T-cell (primary cell): ENCODE results near the gene ENTPD1. TPM values are rescaled to one million over a fixed set of nuclear protein-coding genes. Genes with fewer than 3 reads are reported as not detected.
A peak's percentile ranks its signal among the peaks of the same experiment; 100 is the strongest.

Experiments
- ATAC-seq, 4 experiments: fragments of 200-7000 bp in 3 of 4; fragments of 150-1000 bp in 1 of 4; cut with Tn5 transposase; replicated peaks in 1 of 4; 1 replicate in 3 of 4; 2 replicates in 1 of 4; pipeline ENCODE4 v1.10.0; 2021; ENCODE audit warnings: moderate library complexity in 3 of 4, mild to moderate bottlenecking in 2 of 4, moderate number of reproducible peaks in 1 of 4
- CTCF ChIA-PET, 2 donors: fragments of 300-600 bp; sonication (Branson Sonifier 250); formaldehyde crosslinking; loops; one replicate each; lab custom pipeline; 2022; ENCODE audit warnings: antibody characterized with exemption in 2 of 2; lab: Charles Lee
- POLR2A ChIA-PET, 2 donors: fragments of 300-600 bp; sonication (Branson Sonifier 250); formaldehyde crosslinking; loops; one replicate each; lab custom pipeline; 2022; ENCODE audit warnings: antibody characterized with exemption in 2 of 2; lab: Charles Lee
- DNase-seq, 35 experiments: peaks; one replicate each; pipeline versions ENCODE4 v3.0.0 to v3.0.0-alpha.2; 2013 to 2023
- H3K27ac ChIP-seq: one replicate; pipeline ENCODE4 v1.5.1; 2013; ENCODE audit warnings: low read length
- H3K27me3 ChIP-seq, 2 experiments: replicated peaks in 1 of 2; 1 replicate in 1 of 2; 2 replicates in 1 of 2; pipeline versions ENCODE4 v1.6.1 to v1.7.0; 2013; ENCODE audit warnings: low read length in 1 of 2, mixed read lengths in 1 of 2; ENCODE audit not compliant: control insufficient read depth in 2 of 2, insufficient read depth in 2 of 2; ENCODE audit errors: extremely low read depth in 1 of 2
- H3K36me3 ChIP-seq, 2 donors: 1 replicate in 1 of 2; 2 replicates in 1 of 2; pipeline versions ENCODE4 v1.6.1 to v1.7.0; 2013; ENCODE audit warnings: low read length in 1 of 2; ENCODE audit not compliant: control insufficient read depth in 2 of 2, insufficient read depth in 1 of 2; ENCODE audit errors: extremely low read depth in 1 of 2
- H3K4me1 ChIP-seq, 2 experiments: 1 replicate in 1 of 2; 2 replicates in 1 of 2; pipeline versions ENCODE4 v1.6.1 to v1.7.0; 2013; ENCODE audit warnings: low read length in 2 of 2, mixed read lengths in 1 of 2; ENCODE audit not compliant: insufficient read depth in 2 of 2, control insufficient read depth in 1 of 2; ENCODE audit errors: extremely low read depth in 1 of 2
- H3K4me3 ChIP-seq, 2 donors: 1 replicate in 1 of 2; 2 replicates in 1 of 2; pipeline versions ENCODE4 v1.5.1 to v1.7.0; 2013; ENCODE audit warnings: mild to moderate bottlenecking in 2 of 2, low read length in 1 of 2, moderate library complexity in 1 of 2; ENCODE audit not compliant: control insufficient read depth in 1 of 2; ENCODE audit errors: extremely low read depth in 1 of 2
- H3K9me3 ChIP-seq: 2 replicates; pipeline ENCODE4 v1.7.0; 2013
- H3K27ac Mint-ChIP-seq, 2 donors: one replicate each; pipeline ENCODE4 v1.8.0; 2020 to 2021; ENCODE audit warnings: mild to moderate bottlenecking in 2 of 2, mixed read lengths in 2 of 2
- H3K27me3 Mint-ChIP-seq, 2 donors: one replicate each; pipeline ENCODE4 v1.8.0; 2021 to 2022; ENCODE audit warnings: mixed read lengths in 2 of 2
- H3K36me3 Mint-ChIP-seq: one replicate; pipeline ENCODE4 v1.8.0; 2021; ENCODE audit warnings: mixed read lengths
- H3K4me1 Mint-ChIP-seq, 3 donors: one replicate each; pipeline ENCODE4 v1.8.0; 2020 to 2022; ENCODE audit warnings: mixed read lengths in 3 of 3, mild to moderate bottlenecking in 1 of 3
- H3K4me3 Mint-ChIP-seq, 3 donors: one replicate each; pipeline ENCODE4 v1.8.0; 2020 to 2022; ENCODE audit warnings: mild to moderate bottlenecking in 3 of 3, mixed read lengths in 3 of 3, moderate library complexity in 3 of 3
- H3K9me3 Mint-ChIP-seq, 3 donors: one replicate each; pipeline ENCODE4 v1.8.0; 2020 to 2022; ENCODE audit warnings: mixed read lengths in 3 of 3
- WGBS: methylation state at CpG from one replicate; pipeline ENCODE4 v1.1.5; 2013; ENCODE audit warnings: missing lambda C conversion rate; ENCODE audit not compliant: insufficient coverage; 5-methylcytosine and 5-hydroxymethylcytosine counted together
- total RNA-seq, 35 experiments: library from RNA in 6 of 35; stranded (reverse) in 6 of 35; fragments of 120-200 nt in 1 of 35; gene quantifications; one replicate each; pipeline versions ENCODE4 v1.2.1 to v1.2.4 and lab custom pipeline; 2013 to 2026

Gene ENTPD1, protein sequence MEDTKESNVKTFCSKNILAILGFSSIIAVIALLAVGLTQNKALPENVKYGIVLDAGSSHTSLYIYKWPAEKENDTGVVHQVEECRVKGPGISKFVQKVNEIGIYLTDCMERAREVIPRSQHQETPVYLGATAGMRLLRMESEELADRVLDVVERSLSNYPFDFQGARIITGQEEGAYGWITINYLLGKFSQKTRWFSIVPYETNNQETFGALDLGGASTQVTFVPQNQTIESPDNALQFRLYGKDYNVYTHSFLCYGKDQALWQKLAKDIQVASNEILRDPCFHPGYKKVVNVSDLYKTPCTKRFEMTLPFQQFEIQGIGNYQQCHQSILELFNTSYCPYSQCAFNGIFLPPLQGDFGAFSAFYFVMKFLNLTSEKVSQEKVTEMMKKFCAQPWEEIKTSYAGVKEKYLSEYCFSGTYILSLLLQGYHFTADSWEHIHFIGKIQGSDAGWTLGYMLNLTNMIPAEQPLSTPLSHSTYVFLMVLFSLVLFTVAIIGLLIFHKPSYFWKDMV
- total RNA-seq (1 to 10 TPM; 1.5 to 4.6 (median 1.9) TPM), total RNA-seq (lab: John Stamatoyannopoulos, UW) (0.19 to 7.6 (median 3.3) reads per million in 29 experiments)
- 1.4 TPM for total RNA-seq (2013)

GRCh38 chr10:95756041-95756761 is at the start of gene ENTPD1:
TSS of gene ENTPD1 (plus strand) at chr10:95756163. CDS start at chr10:95756240, 77 bp downstream.
- Histone ChIP-seq H3K27ac (no peak within 1 kb of the TSS), H3K27me3 (peaks cover 0 to 3% of the 10 kb centered on the region in 2 experiments), H3K4me1 (peaks cover 0 to 5% of the 10 kb centered on the region in 2 experiments), H3K4me3 (peak within 1 kb of the TSS in 1 of 2 donors; percentile 23), H3K36me3 (no peaks in the 10 kb centered on the region), H3K9me3 (no peaks in the 10 kb centered on the region)
- H3K9me3 Mint-ChIP-seq, result no peaks in the 10 kb centered on the region
- H3K4me1 Mint-ChIP-seq, result peaks cover 16 to 25% (median 23%) of the 10 kb centered on the region in 3 donors
- ChIA-PET CTCF (interaction anchor here in 1 of 2 donors (1.0 to 2.6 kb wide), 2 partner anchors 62 kb away, joined by 4 to 8 read pairs; partner anchors contain the start of gene TCTN3), POLR2A (no interaction called here)
- peak in 1 of 4 experiments; percentile 26 for ATAC-seq
- H3K27me3 Mint-ChIP-seq, result peaks cover 20 to 26% of the 10 kb centered on the region in 2 donors
- peak within 1 kb of the TSS; percentile 55 to 71 (median 67) for H3K4me3 Mint-ChIP-seq
- DNase-seq, result no peak
- H3K36me3 Mint-ChIP-seq, result no peaks in the 10 kb centered on the region
- peak within 1 kb of the TSS; percentile 50 to 77 for H3K27ac Mint-ChIP-seq
- 40% methylated on average over 4 of the region's 11 CpGs for WGBS

DNA sequence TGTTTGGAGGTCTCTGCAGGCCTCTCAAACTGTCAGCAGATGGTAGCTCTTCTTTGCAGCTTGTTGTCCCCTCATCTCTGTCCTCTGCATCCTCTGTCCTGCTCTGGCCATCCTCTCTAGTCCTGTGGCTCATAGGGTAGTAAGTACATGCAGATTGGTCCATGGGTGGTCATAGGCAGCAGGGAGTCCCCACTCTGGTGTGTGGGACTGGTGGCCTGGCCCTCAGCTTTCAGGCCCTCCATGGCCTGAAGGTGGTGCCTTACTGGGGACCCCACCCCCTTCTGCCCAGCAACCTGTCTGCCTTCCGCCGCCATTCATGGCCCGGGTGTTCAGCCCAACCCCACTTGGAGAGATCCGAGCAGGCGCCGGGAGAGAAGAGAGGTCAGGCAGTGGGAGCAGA is 49.4 kb upstream of the ENTPD1 start:
- Histone ChIP-seq H3K4me3 (no peak overlapping the region), H3K9me3 (no peaks in the 10 kb centered on the region), H3K27ac (no peak overlapping the region), H3K27me3 (no peaks in the 10 kb centered on the region), H3K4me1 (no peaks in the 10 kb centered on the region), H3K36me3 (no peaks in the 10 kb centered on the region)
- ChIA-PET CTCF (interaction anchor here in 1 of 2 donors (1.3 kb wide), 1 partner anchor 13 kb away, joined by 3 read pairs; the partner anchor contains the start of gene TCTN3), POLR2A (no interaction called here)
- Mint-ChIP-seq H3K36me3 (no peaks in the 10 kb centered on the region), H3K9me3 (no peaks in the 10 kb centered on the region), H3K4me1 (no peaks in the 10 kb centered on the region), H3K27ac (no peak overlapping the region), H3K4me3 (no peak overlapping the region), H3K27me3 (no peaks in the 10 kb centered on the region)
- no peak for ATAC-seq
- WGBS, result 48% methylated on average over 6 of the region's 6 CpGs
- no peak for DNase-seq

- Mint-ChIP-seq H3K27ac (no peak overlapping the region), H3K36me3 (no peaks in the 10 kb centered on the region), H3K4me1 (no peaks in the 10 kb centered on the region), H3K27me3 (no peaks in the 10 kb centered on the region), H3K9me3 (no peaks in the 10 kb centered on the region), H3K4me3 (no peak overlapping the region)
- ChIA-PET CTCF (interaction anchor here in 1 of 2 donors (1.3 kb wide), 1 partner anchor 13 kb away, joined by 3 read pairs; the partner anchor contains the start of gene TCTN3), POLR2A (no interaction called here)
- H3K4me3 ChIP-seq, result no peak overlapping the region
- no peaks in the 10 kb centered on the region for H3K9me3 ChIP-seq
- 62% methylated on average over 2 of the region's 7 CpGs for WGBS
- no peaks in the 10 kb centered on the region for H3K36me3 ChIP-seq
- no peaks in the 10 kb centered on the region for H3K4me1 ChIP-seq
- no peak for ATAC-seq
- no peaks in the 10 kb centered on the region for H3K27me3 ChIP-seq
- no peak overlapping the region for H3K27ac ChIP-seq
- no peak for DNase-seq
Measured at GRCh38 chr10:95706990-95707389, 49.0 kb upstream of the ENTPD1 start.

DNA sequence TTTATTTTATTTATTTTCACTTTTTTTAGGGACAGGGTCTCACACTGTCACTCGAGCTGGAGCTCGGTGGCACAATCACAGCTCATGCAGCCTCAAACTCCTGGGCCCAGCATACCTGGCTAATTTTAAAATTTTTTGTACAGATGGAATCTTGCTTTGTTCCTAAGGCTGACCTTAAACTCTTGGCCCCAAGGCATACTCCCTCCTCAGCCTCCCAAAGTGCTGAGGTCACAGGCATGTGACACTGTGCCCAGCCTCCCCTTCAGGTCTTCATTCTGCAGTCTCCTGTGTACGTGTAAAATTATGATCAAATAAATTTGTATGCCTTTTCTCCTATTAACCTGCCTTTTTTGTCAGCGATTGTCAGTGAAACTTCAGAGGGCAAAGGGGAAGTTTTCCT is 44.5 kb upstream of the ENTPD1 start:
- Mint-ChIP-seq H3K27ac (no peak overlapping the region), H3K36me3 (no peaks in the 10 kb centered on the region), H3K4me3 (no peak overlapping the region), H3K9me3 (no peaks in the 10 kb centered on the region), H3K4me1 (no peaks in the 10 kb centered on the region), H3K27me3 (no peaks in the 10 kb centered on the region)
- POLR2A ChIA-PET, result no interaction called here
- H3K36me3 ChIP-seq, result no peaks in the 10 kb centered on the region
- no peak overlapping the region for H3K27ac ChIP-seq
- ATAC-seq (no peak), DNase-seq (no peak)
- no peaks in the 10 kb centered on the region for H3K9me3 ChIP-seq
- 100% methylated on average over 1 of the region's 4 CpGs for WGBS
- H3K4me3 ChIP-seq, result no peak overlapping the region
- H3K27me3 ChIP-seq, result no peaks in the 10 kb centered on the region
- CTCF ChIA-PET, result no interaction called here
- no peaks in the 10 kb centered on the region for H3K4me1 ChIP-seq

DNA sequence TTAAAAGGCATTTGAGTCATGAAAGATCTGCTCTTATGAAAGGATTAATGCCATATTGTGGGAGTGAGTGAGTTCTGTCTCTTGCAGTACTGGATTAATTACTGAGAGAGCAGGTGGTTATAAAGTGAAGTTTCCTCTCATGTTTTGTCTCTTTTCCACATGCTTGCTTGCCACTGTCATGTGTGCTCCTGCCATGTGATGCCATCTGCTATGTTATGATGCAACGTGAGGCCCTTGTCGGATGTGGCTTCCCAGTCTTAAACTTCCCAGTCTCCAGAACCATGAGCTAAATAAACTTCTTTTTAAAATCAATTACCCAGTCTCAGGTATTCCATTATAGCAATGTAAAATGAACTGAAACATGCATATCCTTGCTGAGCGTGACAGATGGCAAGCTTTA is 39.5 kb upstream of the ENTPD1 start:
- Mint-ChIP-seq H3K9me3 (no peaks in the 10 kb centered on the region), H3K4me3 (no peak overlapping the region), H3K36me3 (no peaks in the 10 kb centered on the region), H3K4me1 (no peaks in the 10 kb centered on the region), H3K27me3 (no peaks in the 10 kb centered on the region), H3K27ac (no peak overlapping the region)
- DNase-seq (no peak), ATAC-seq (no peak)
- CTCF ChIA-PET, result interaction anchor here in 1 of 2 donors (1.0 to 1.4 kb wide), 2 partner anchors 9 to 23 kb away, joined by 3 to 7 read pairs; partner anchors contain the start of gene TCTN3
- no peaks in the 10 kb centered on the region for H3K4me1 ChIP-seq
- 92% methylated on average over 3 of the region's 3 CpGs for WGBS
- H3K9me3 ChIP-seq, result no peaks in the 10 kb centered on the region
- POLR2A ChIA-PET, result interaction anchor here in 1 of 2 donors (0.7 kb wide), 1 partner anchor 210 kb away, joined by 3 read pairs; no protein-coding TSS in a partner anchor
- H3K4me3 ChIP-seq, result no peak overlapping the region
- no peaks in the 10 kb centered on the region for H3K36me3 ChIP-seq
- no peak overlapping the region for H3K27ac ChIP-seq
- no peaks in the 10 kb centered on the region for H3K27me3 ChIP-seq

DNA sequence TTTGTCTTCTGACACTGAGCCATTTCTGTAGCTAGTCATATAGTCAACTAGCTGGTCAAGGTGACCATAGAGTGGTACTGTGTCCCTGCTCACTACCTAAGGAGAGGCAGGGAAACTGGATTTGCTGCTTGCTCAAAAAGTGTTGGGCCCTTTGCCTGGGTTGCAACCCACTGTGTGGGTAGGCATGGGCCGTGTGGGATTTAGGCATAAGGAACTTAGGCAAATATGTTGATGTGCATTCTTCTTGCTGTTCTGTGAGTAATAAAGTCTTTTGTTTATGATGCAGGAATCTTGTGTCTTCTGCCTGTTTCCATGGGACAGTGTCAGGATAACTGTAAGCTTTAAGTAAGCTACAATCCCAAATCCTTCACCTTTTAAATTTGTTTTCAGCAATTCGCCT is 39.1 kb upstream of the ENTPD1 start:
- CTCF ChIA-PET, result interaction anchor here (0.6 to 1.4 kb wide), 4 partner anchors 9 to 1223 kb away, joined by 3 to 7 read pairs (median 3); partner anchors contain the start of gene TCTN3 (in 1 of the 2)

More for the DNA sequence above, 39.1 kb upstream of the ENTPD1 start:
- no peaks in the 10 kb centered on the region for H3K4me1 Mint-ChIP-seq
- no peaks in the 10 kb centered on the region for H3K27me3 ChIP-seq
- H3K4me1 ChIP-seq, result no peaks in the 10 kb centered on the region
- no peak overlapping the region for H3K27ac ChIP-seq
- H3K27me3 Mint-ChIP-seq, result no peaks in the 10 kb centered on the region
- H3K36me3 Mint-ChIP-seq, result no peaks in the 10 kb centered on the region
- POLR2A ChIA-PET, result interaction anchor here in 1 of 2 donors (0.7 kb wide), 1 partner anchor 209 kb away, joined by 3 read pairs; no protein-coding TSS in a partner anchor
- no peak overlapping the region for H3K4me3 Mint-ChIP-seq
- H3K9me3 Mint-ChIP-seq, result no peaks in the 10 kb centered on the region
- no peak overlapping the region for H3K27ac Mint-ChIP-seq
- DNase-seq (no peak), ATAC-seq (no peak)
- H3K9me3 ChIP-seq, result no peaks in the 10 kb centered on the region
- no peak overlapping the region for H3K4me3 ChIP-seq
- WGBS, result no CpG with 5 or more reads among the region's 2 CpGs
- H3K36me3 ChIP-seq, result no peaks in the 10 kb centered on the region
